Right atrium auricular region (tissue), 2 donors: ENCODE measurements around the gene UIMC1. TPM values are rescaled to one million over a fixed set of nuclear protein-coding genes. Genes with fewer than 3 reads are reported as not detected.
A peak's percentile ranks its signal among the peaks of the same experiment; 100 is the strongest.

Source experiments
- DNase-seq: peaks from one replicate; pipeline ENCODE4 v3.0.0-alpha.2; 2019; ENCODE audit warnings: low spot score
- H3K27ac ChIP-seq, 2 donors: fragments of 200-600 bp; sonication (generic); 1 replicate in 1 of 2; 2 replicates in 1 of 2; pipeline ENCODE4 v1.5.1; 2016 to 2019
- H3K27me3 ChIP-seq, 2 donors: fragments of 200-600 bp; sonication (generic); one replicate each; pipeline versions ENCODE4 v1.5.1 to v1.6.0; 2017 to 2019
- H3K36me3 ChIP-seq: fragments of 200-600 bp; sonication (generic); one replicate; pipeline ENCODE4 v1.5.1; 2016
- H3K4me1 ChIP-seq, 2 donors: fragments of 200-600 bp; sonication (generic); one replicate each; pipeline versions ENCODE4 v1.5.1 to v1.6.0; 2017 to 2019
- H3K4me3 ChIP-seq, 2 donors: fragments of 200-600 bp; sonication (generic); 1 replicate in 1 of 2; 2 replicates in 1 of 2; pipeline ENCODE4 v1.5.1; 2017 to 2019; ENCODE audit warnings: mild to moderate bottlenecking in 1 of 2, moderate library complexity in 1 of 2
- H3K9me3 ChIP-seq, 2 donors: fragments of 200-600 bp; sonication (generic); one replicate each; pipeline ENCODE4 v1.5.1; 2019
- total RNA-seq, 2 donors: library from RNA; depleted of rRNA; stranded (reverse); fragments of >200 nt; gene quantifications; one replicate each; pipeline ENCODE4 v1.1.0, GENCODE V29; 2016
- TF ChIP-seq, protein P1 (sequence below), 2 donors: fragments of 200-600 bp; sonication (generic); IDR thresholded peaks; one replicate each; pipeline ENCODE4 v1.5.1; 2019; ENCODE audit warnings: antibody characterized with exemption in 2 of 2

Gene UIMC1
- total RNA-seq, 2 donors from 2014 or later: 18.9 to 27.4 TPM

DNA sequence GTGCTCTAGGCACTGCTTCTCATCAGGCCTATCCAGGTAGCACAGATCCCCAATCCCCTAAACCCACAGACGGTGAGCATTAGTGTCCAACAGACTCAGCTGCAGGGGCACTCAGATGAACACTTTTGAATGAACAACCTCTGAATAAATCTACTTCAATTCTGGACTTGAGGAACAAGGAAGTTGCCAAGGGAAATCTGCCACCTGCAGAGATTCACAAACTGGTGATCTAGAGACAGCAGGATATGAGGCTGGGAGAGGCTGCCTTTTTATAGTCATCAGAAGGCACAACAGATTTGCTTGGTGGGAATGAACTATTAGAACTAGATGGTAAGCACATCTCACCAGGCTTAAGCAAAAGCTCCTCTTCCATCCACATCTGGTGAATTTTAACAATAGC lies 100.5 kb downstream of the UIMC1 start:
- H3K27ac ChIP-seq: no peak overlapping the region

DNA sequence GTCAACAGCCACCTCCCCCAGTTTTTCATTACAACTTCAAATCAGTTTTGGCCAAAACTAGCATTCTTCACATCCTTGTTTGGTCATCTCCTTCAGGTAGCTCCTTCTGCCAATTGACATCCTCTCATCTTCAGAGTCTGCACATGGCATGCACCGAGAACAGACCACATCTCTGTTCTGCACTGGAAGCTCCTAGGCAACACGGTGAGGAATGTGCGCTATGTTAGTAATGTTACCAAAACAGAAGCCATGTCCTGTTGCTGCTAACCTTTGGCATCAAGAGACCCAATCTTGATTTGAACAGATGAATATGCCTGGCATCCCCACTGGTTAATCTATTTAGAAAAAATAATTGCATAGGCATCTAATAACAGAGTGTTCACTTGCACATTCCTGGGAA lies 102.3 kb downstream of the UIMC1 start:
- no peaks in the 10 kb centered on the region for H3K9me3 ChIP-seq
- no peaks in the 10 kb centered on the region for H3K27me3 ChIP-seq
- no peak for DNase-seq
- H3K4me1 ChIP-seq: peaks cover 0 to 4% of the 10 kb centered on the region in 2 donors
- TF ChIP-seq, protein P1, sequence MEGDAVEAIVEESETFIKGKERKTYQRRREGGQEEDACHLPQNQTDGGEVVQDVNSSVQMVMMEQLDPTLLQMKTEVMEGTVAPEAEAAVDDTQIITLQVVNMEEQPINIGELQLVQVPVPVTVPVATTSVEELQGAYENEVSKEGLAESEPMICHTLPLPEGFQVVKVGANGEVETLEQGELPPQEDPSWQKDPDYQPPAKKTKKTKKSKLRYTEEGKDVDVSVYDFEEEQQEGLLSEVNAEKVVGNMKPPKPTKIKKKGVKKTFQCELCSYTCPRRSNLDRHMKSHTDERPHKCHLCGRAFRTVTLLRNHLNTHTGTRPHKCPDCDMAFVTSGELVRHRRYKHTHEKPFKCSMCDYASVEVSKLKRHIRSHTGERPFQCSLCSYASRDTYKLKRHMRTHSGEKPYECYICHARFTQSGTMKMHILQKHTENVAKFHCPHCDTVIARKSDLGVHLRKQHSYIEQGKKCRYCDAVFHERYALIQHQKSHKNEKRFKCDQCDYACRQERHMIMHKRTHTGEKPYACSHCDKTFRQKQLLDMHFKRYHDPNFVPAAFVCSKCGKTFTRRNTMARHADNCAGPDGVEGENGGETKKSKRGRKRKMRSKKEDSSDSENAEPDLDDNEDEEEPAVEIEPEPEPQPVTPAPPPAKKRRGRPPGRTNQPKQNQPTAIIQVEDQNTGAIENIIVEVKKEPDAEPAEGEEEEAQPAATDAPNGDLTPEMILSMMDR (IDR thresholded peaks at IDR 0.05): no peak
- H3K4me3 ChIP-seq: no peak overlapping the region
- no peak overlapping the region for H3K27ac ChIP-seq
- peaks cover 44% of the 10 kb centered on the region for H3K36me3 ChIP-seq

More for the DNA sequence above, 100.5 kb downstream of the UIMC1 start:
- TF ChIP-seq, protein P1 (IDR thresholded peaks at IDR 0.05): no peak
- H3K36me3 ChIP-seq: peaks cover 44% of the 10 kb centered on the region
- H3K4me3 ChIP-seq: no peak overlapping the region
- H3K27me3 ChIP-seq: no peaks in the 10 kb centered on the region
- DNase-seq: no peak
- H3K9me3 ChIP-seq: no peaks in the 10 kb centered on the region
- no peaks in the 10 kb centered on the region for H3K4me1 ChIP-seq

- H3K27ac ChIP-seq: no peak overlapping the region
- H3K4me3 ChIP-seq: no peak overlapping the region
- no peaks in the 10 kb centered on the region for H3K9me3 ChIP-seq
- TF ChIP-seq, protein P1 (IDR thresholded peaks at IDR 0.05): no peak
- peaks cover 38% of the 10 kb centered on the region for H3K36me3 ChIP-seq
- H3K27me3 ChIP-seq: no peaks in the 10 kb centered on the region
- DNase-seq: peak; percentile 26
- H3K4me1 ChIP-seq: peaks cover 0 to 4% of the 10 kb centered on the region in 2 donors
Measured at GRCh38 chr5:176902911-176903664, 103.5 kb downstream of the UIMC1 start.

GRCh38 chr5:176902102-176902814 lies 104.3 kb downstream of the UIMC1 start:
- Histone ChIP-seq H3K36me3 (peaks cover 30% of the 10 kb centered on the region), H3K4me1 (peaks cover 0 to 4% of the 10 kb centered on the region in 2 donors)

DNA sequence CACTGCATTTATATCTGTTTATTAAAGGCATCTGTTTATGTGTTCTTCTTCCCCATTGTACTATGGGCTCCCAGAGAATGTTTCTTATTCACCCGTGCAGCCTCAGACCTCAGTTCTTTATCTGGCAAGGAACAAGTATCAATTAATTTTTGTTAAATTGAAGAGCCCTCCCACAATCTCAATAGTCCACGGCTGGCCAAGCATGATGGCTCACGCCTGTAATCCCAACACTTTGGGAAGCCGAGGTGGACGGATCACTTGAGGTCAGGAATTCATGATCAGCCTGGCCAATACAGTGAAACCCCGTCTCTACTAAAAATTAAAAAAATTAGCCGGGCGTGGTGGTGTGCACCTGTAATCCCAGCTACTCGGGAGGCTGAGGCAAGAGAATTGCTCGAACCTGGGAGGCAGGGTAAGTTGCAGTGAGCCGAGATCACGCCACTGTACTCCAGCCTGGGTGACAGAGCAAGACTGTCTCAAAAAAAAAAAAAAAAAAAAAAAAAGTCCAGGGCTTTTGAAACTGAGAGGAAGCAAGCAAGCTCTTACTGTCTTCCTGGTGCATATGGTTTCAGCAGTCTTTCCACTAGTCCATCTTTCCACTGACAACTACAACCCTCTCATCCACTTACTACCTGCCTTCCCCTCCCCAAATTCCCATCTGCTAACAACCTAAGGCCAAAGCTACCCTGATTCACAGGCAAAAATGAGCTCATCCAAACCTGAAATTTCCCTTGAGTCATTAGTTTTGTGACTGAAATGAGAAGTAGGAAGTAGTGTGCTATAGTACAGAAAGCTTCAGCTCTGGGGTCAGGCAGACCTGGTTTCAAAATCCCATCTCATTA lies 105.1 kb downstream of the UIMC1 start:
- peak; percentile 38 for DNase-seq
- no peaks in the 10 kb centered on the region for H3K27me3 ChIP-seq
- TF ChIP-seq, protein P1 (IDR thresholded peaks at IDR 0.05): no peak
- H3K4me3 ChIP-seq: no peak overlapping the region
- H3K9me3 ChIP-seq: no peaks in the 10 kb centered on the region
- peaks cover 22% of the 10 kb centered on the region for H3K36me3 ChIP-seq
- no peak overlapping the region for H3K27ac ChIP-seq
- peaks cover 0 to 4% of the 10 kb centered on the region in 2 donors for H3K4me1 ChIP-seq

More at GRCh38 chr5:176902102-176902814, 104.3 kb downstream of the UIMC1 start:
- H3K27ac ChIP-seq: no peak overlapping the region
- TF ChIP-seq, protein P1 (IDR thresholded peaks at IDR 0.05): no peak
- no peak overlapping the region for H3K4me3 ChIP-seq
- no peaks in the 10 kb centered on the region for H3K9me3 ChIP-seq
- no peaks in the 10 kb centered on the region for H3K27me3 ChIP-seq
- DNase-seq: peak; percentile 50
